CD4-positive, alpha-beta T cell treated with Interferon gamma for 1 hour (primary cell): ENCODE results near the gene EXOSC5.
"Not testable (repeated sequence)": the region's sequence is repeated elsewhere in the genome, so short reads cannot be mapped to it uniquely, and the experiment has no call there.

Experiments used
- DNase-seq: peaks from one replicate; pipeline ENCODE4 v3.0.0-alpha.2; 2020

EXOSC5 gene

GRCh38 chr19:41403181-41403970, 6.2 kb upstream of the EXOSC5 start:
- DNase-seq = no peak

DNA sequence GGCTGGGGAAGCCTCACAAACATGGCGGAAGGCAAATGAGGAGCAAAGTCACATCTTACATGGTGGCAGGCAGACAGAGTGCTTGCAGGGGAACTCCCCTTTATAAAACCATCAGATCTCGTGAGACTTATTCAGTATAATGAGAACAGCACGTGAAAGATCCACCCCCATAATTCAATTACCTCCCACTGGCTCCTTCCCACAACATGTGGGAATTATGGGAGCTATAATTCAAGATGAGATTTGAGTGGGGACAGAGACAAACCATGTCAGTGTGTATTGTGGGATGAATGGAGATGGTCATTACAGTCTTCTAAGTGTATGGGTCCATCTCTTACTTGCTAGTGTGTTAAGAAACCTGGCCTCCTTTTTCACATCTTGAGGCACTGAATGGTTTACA, 4.9 kb upstream of the EXOSC5 start:
- no peak for DNase-seq

DNA sequence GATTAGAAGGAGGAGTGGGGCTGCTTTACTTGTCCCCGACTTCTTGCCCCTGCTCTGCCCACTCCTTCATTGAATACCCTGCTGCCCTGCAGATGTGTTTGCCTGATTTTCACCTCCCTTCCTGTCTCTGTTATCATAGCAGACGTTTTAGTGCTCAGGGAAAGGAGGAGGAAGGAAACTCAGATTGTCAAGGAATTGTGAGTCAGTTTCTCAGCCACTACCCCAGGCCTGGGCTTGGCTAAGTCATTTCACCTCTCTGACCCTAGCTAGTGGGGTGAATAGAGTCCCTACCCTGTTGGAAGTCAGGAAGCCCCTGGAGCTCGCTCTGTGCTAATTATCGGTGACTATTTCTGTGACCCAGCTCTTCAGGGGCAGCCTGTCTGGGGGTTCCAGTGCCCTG, 4.3 kb upstream of the EXOSC5 start:
- no peak for DNase-seq

- no peak for DNase-seq
These were observed 2.4 kb upstream of the EXOSC5 start for GRCh38 chr19:41399525-41399924.

DNA sequence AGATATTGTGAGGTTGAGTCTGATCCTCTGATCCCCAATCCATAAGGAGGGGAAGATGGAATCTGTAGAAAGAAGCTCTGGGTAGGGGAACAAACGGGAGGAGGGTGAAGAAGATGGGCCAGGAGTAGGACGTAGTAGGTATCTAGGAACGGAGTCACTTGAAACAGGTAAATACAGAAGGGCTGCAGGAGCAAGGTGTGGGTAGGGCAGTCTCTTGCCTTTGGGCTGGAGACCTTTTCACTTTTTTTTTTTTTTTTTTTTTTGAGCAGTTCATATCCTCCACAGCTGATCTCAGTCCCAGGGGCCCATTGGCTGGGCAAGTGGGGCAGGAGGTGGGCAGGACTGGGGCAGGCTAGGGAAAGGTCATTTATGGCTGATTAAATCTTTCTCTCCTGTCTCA, 1.9 kb upstream of the EXOSC5 start:
- no peak for DNase-seq

GRCh38 chr19:41398598-41398997, 1.4 kb upstream of the EXOSC5 start:
- DNase-seq = no peak

DNA sequence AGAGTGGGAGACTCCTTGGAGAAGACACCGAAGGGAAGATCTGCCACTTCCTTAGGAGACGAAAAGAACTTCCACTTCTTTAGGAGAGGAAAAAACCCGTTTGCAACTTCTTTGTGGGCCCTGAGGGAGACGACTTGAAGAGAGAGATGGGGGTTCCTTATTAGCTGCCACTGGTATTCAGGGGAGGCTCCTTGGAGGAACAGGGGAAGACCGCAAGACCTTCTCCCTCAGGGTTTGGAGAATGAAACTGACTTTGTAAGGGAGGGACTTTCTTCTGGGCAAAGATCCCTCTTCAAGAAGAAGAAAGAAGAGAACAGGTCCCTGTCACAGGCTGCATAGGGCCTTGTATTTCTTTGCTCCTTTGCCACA, 875 bp upstream of the EXOSC5 start:
- no peak for DNase-seq

- no peak for DNase-seq
These were observed 1.8 kb downstream of the EXOSC5 start for GRCh38 chr19:41395355-41395754.

DNA sequence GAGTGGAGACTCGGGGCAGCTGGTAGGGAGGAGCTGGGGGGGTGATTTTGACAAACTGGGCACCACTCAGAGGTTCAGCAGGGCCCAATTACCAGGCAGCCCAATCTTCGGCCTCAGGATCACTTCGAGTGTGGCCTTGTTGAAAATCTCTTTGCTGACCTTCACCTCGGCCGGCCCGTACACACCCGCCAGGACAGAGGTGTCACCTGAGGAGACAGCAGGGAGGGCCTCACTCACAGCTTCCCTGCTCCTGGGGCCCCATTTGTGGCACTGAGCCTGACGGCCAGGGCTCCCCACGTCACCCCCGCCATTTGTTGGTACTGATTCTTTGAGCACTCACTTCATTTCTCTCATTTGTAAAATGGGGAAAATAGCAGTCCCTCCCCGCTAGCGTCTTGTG, 4.4 kb downstream of the EXOSC5 start:
- no peak for DNase-seq

DNA sequence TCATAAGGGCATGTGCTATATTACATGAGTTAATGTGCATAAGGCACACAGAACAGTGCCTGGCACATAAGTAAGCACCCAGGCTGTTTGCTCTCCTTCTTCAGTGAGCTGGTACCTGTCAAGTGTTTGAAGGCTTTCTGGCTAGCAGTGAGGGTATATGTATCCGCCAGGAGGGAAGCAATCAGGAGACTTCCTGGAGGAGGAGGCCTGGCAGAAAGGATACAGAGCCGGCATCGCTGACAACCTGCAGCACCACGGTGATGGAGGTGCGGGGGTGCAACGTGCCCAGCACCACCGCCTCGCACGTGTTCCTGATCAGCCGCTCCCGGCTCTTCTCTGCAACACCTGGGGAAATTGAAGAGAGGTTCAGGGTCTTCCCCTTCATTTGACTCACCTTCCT, 5.5 kb downstream of the EXOSC5 start:
- DNase-seq = no peak

DNA sequence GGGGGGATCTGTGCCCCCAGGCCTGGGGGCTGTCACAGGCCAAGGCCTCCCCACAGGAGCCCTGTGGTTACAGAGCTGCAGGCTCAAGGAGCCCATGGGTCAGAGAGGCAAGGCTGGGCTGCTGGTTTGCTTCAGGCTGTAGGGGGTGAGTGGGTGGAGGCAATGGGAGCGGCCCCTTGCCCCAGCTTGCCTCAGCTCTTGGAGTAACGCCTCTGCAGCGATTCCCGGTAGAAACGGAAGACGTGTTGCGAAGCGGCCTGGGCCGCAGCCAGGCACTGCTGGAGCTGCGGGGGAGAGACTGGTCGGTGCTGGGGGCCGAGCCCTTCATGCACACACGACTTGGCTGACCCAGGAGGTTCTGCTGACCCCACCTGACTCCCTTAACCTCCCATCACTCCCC, 10.7 kb downstream of the EXOSC5 start:
- no peak for DNase-seq

DNA sequence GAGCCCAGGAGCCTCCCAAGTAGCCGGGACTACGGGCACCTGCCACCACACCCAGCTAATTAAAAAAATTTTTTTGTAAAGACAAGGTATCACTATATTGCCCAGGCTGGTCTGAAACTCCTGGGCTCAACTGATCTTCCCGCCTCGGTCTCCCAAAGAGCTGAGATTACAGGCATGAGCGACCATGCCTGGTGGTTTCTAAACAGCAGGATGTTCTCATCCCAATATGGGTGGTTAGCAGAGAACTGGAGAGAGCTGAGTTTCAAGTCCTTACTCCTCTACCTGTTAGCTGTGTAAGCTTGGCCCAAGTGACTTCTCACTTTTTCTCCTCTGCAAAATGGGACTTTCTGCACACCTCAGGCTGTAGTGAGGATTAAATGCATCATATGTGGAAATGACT, 12.8 kb downstream of the EXOSC5 start:
- no peak for DNase-seq

DNA sequence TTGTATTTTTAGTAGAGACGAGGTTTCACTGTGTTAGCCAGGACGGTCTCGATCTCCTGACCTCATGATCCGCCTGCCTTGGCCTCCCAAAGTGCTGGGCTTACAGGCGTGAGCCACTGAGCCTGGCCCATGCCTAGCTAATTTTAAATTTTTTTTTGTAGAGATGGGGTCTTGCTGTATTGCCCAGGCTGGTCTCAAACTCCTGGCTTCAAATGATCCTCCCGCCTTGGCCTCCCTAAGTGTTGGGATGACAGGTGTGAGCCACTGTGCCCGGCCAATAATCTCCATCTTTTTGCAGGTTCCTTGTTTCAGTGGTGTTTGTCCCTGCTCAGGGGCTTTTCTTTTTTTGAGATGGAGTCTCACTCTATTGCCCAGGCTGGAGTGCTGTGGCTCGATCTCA, 15.6 kb downstream of the EXOSC5 start:
- not testable (repeated sequence) for DNase-seq

DNA sequence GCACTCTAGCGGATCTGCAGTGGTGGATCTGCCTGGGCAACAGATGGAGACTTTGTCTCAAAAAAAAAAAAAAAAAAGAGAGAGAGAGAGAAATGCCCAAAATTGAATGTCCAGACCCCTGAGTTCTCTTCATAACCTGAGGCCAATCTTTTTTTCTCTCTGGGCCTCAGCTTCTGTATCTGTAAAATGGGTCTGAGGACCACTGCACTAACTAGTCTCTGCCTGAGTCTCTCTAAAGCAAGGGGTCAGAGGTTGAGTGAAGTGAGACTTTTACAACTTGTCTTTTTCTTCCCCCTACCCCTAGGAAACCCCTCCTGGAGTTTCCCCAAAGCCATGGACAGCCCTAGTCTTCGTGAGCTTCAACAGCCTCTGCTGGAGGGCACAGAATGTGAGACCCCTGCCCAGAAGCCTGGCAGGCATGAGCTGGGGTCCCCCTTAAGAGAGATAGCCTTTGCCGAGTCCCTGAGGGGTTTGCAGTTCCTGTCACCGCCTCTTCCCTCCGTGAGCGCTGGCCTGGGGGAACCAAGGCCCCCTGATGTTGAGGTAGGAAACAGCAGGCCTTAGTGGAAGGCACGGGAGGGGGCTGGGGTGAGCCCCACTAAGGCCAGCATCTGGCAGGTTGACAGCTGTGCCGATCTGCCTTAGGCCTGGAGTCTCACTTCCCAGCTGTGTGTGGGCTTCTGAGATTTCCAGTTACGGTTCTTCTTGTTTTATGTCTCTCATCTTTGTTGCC, 19.0 kb downstream of the EXOSC5 start:
- DNase-seq = no peak

DNA sequence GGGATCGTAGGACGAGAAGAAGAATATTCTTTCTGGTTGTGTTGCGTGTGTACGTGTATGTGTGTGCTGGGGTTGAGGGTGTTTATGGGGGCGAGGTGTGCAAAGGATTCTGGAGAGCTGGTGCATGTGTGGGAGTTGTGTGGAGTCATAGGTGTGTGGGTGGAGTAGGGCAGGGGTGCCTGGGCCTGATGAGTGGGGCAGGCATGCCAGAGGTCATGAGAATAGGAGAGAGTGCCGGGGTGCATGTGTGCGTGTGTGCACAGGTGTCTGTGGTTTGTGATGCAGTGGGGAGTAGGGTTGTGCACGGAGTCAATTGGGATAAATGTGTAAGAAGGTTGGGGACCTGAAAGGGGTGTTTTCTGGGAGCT, 20.2 kb downstream of the EXOSC5 start:
- DNase-seq = no peak

GRCh38 chr19:41376241-41376997, 20.7 kb downstream of the EXOSC5 start, which contains the start of gene TMEM91:
TMEM91 (plus strand) TSS chr19:41376533; CDS start chr19:41378310, 1,777 bp downstream.
- DNase-seq = no peak

DNA sequence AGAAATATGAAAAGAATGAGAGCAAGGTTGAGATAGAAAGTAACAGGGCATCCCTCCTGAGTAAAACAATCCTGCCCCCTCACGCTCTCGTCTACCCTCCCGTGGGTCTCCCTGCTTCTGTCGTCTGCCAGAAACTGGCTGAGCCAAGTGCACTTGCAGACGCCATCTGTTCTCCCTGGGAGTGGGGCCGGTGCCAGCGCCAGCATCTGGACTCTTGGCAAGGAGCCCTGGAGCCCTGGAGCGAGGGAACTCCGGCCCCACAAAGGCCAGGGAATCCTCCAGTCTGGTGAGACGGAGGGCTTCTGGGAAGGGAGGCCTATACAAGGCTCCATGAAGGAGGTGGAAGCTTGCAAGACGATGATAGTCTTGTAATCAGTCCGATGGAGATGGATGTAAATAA, 23.2 kb downstream of the EXOSC5 start:
- no peak for DNase-seq

DNA sequence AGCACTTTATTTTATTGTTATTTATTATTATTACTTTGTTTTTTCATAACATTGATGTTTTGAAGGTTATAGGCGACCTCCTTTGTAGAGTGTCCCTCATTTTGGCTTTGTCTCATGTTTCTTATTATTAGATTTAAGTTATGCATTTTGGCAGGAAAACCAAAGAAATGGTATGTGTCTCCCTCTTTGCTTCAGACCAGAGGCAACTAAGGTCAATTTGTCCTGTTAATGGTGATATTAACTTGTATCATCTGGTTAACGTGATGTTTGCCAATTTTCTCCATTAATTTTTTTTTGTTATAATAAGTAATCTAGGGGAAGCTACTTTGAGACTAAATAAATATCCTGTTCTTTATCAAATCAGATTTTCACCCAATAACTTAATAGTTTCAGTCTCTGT, 24.7 kb downstream of the EXOSC5 start:
- DNase-seq = no peak

GRCh38 chr19:41371541-41371940, 25.6 kb downstream of the EXOSC5 start:
- DNase-seq = no peak

GRCh38 chr19:41371119-41371518, 26.0 kb downstream of the EXOSC5 start:
- not testable (repeated sequence) for DNase-seq

GRCh38 chr19:41369769-41370168, 27.4 kb downstream of the EXOSC5 start:
- no peak for DNase-seq

GRCh38 chr19:41367848-41368301, 29.3 kb downstream of the EXOSC5 start:
- no peak for DNase-seq

DNA sequence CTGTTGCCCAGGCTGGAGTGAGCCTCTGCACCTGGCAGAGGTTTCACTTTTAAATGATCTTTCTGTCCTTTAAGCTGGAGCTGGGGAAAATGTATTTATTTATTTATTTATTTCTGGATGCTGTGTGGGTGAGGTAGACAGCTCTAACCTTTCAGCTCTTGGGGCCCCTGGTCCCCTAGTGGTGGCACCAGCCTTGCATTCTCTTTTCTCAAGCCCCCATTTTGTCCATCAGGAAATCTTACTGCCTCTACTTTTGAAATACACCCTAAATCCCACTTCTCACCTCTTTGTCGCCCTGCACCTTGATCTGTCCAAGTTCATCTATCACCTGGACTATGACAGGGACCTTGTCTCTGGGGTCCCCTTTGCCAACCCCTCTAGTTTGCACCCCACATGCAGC, 31.1 kb downstream of the EXOSC5 start:
- no peak for DNase-seq
